Endodermal cell (in vitro differentiated cells): ENCODE results near the gene GNA12. TPM values are rescaled to one million over a fixed set of nuclear protein-coding genes. Genes with fewer than 3 reads are reported as not detected.
A peak's percentile ranks its signal among the peaks of the same experiment; 100 is the strongest.

Experiments
- DNase-seq: peaks from one replicate; pipeline ENCODE4 v3.0.0-alpha.2; 2017
- H3K27ac ChIP-seq: 2 replicates; pipeline ENCODE4 v1.5.1; 2013; ENCODE audit warnings: mild to moderate bottlenecking, low read depth, low read length, moderate library complexity
- H3K27me3 ChIP-seq: 2 replicates; pipeline ENCODE4 v1.6.1; 2013; ENCODE audit warnings: mild to moderate bottlenecking, low read length, moderate library complexity; ENCODE audit not compliant: insufficient read depth, control insufficient read depth, poor library complexity, severe bottlenecking
- H3K36me3 ChIP-seq: 2 replicates; pipeline ENCODE4 v1.7.0; 2013; ENCODE audit warnings: mild to moderate bottlenecking, low read length, moderate library complexity; ENCODE audit not compliant: control insufficient read depth, insufficient read depth
- H3K4me1 ChIP-seq: one replicate; pipeline ENCODE4 v1.7.0; 2013; ENCODE audit warnings: low read length; ENCODE audit not compliant: control insufficient read depth, insufficient read depth
- H3K4me3 ChIP-seq: 2 replicates; pipeline ENCODE4 v1.5.1; 2013; ENCODE audit warnings: mild to moderate bottlenecking, low read length, moderate library complexity
- H3K9ac ChIP-seq: 2 replicates; pipeline ENCODE4 v1.6.1; 2013; ENCODE audit warnings: mild to moderate bottlenecking, low read length, moderate library complexity; ENCODE audit not compliant: poor library complexity, severe bottlenecking; ENCODE audit errors: extremely low read depth
- H3K9me3 ChIP-seq: 2 replicates; pipeline ENCODE4 v1.6.1; 2013; ENCODE audit warnings: mild to moderate bottlenecking, low read length, moderate library complexity; ENCODE audit not compliant: control insufficient read depth
- H3K27ac Mint-ChIP-seq: 2 replicates; pipeline ENCODE4 v1.8.0; 2020; ENCODE audit warnings: mixed read lengths
- H3K27me3 Mint-ChIP-seq: 2 replicates; pipeline ENCODE4 v1.8.0; 2021; ENCODE audit warnings: mild to moderate bottlenecking, mixed read lengths; ENCODE audit not compliant: insufficient read depth
- H3K36me3 Mint-ChIP-seq: 2 replicates; pipeline ENCODE4 v1.8.0; 2020; ENCODE audit warnings: low read depth, mixed read lengths
- H3K4me1 Mint-ChIP-seq: 2 replicates; pipeline ENCODE4 v1.8.0; 2020; ENCODE audit warnings: mixed read lengths
- H3K4me3 Mint-ChIP-seq: 2 replicates; pipeline ENCODE4 v1.8.0; 2020; ENCODE audit warnings: mild to moderate bottlenecking, moderate library complexity, mixed read lengths
- H3K9me3 Mint-ChIP-seq: 2 replicates; pipeline ENCODE4 v1.8.0; 2020; ENCODE audit warnings: mild to moderate bottlenecking, mixed read lengths
- CTCF ChIP-seq: fragments of 200-600 bp; sonication (generic); conservative IDR thresholded peaks from 2 replicates; pipeline ENCODE4 v1.5.0; 2021; ENCODE audit warnings: antibody characterized with exemption, mild to moderate bottlenecking
- WGBS, 2 experiments: methylation state at CpG; one replicate each; pipeline versions ENCODE4 v1.1.5 to v1.1.7; 2013; ENCODE audit warnings: missing lambda C conversion rate in 2 of 2, mixed read lengths in 1 of 2; ENCODE audit not compliant: insufficient coverage in 1 of 2, insufficient read length in 1 of 2; 5-methylcytosine and 5-hydroxymethylcytosine counted together
- total RNA-seq, 2 donors: library from RNA; stranded (reverse); fragmentation: NEBNext Ultra II Directional in 1 of 2; extraction: Animal tissue kit (Norgen Biotek cat#: 25700) in 1 of 2; gene quantifications; 2 replicates in 1 of 2; 3 replicates in 1 of 2; pipeline ENCODE4 v1.2.1, GENCODE V29; 2021

Gene GNA12
- total RNA-seq, 2 donors from 2014 or later = 55.0 to 64.7 TPM

- Mint-ChIP-seq H3K36me3 (peaks cover 49% of the 10 kb centered on the region), H3K27me3 (no peaks in the 10 kb centered on the region), H3K9me3 (no peaks in the 10 kb centered on the region), H3K4me1 (no peaks in the 10 kb centered on the region), H3K27ac (no peak overlapping the region), H3K4me3 (no peak overlapping the region)
- no peaks in the 10 kb centered on the region for H3K4me1 ChIP-seq
- no peak overlapping the region for H3K9ac ChIP-seq
- 92 to 93% methylated on average over 41 to 47 of the region's 47 CpGs for WGBS, 2 experiments
- no peaks in the 10 kb centered on the region for H3K27me3 ChIP-seq
- peaks cover 9% of the 10 kb centered on the region for H3K36me3 ChIP-seq
- peak overlapping the region; percentile 68 for H3K27ac ChIP-seq
- peak; percentile 41 for DNase-seq
- no peaks in the 10 kb centered on the region for H3K9me3 ChIP-seq
- H3K4me3 ChIP-seq = no peak overlapping the region
- no peak for TF ChIP-seq CTCF
Observed at GRCh38 chr7:2717293-2718261, 126.5 kb downstream of the GNA12 start.

DNA sequence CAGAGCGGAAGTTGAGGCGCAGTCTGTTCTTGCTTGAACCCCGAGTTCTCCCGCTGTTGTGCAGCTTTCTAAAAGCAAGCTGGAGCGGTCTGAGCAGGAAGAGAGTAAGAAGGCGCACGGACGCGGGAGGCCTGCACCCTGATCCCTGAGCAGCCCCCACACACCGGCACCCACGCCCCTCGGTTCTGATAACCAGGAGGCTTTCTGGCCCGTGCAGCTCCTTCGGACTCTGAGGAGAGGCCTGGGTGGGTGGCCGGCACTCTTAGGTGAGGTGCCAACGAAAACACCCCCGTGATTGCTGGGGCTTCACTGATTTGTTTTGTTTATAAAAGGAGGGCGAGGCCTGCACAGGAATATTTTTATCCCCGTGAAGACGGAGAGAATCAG lies 127.2 kb downstream of the GNA12 start:
- Mint-ChIP-seq H3K4me1 (no peaks in the 10 kb centered on the region), H3K4me3 (no peak overlapping the region), H3K27me3 (no peaks in the 10 kb centered on the region), H3K27ac (no peak overlapping the region), H3K9me3 (no peaks in the 10 kb centered on the region), H3K36me3 (peaks cover 49% of the 10 kb centered on the region)
- no peaks in the 10 kb centered on the region for H3K4me1 ChIP-seq
- no peak for TF ChIP-seq CTCF
- peaks cover 9% of the 10 kb centered on the region for H3K36me3 ChIP-seq
- no peak overlapping the region for H3K9ac ChIP-seq
- no peaks in the 10 kb centered on the region for H3K9me3 ChIP-seq
- DNase-seq = peak; percentile 33
- 87 to 98% methylated on average over 11 to 20 of the region's 20 CpGs for WGBS, 2 experiments
- no peak overlapping the region for H3K27ac ChIP-seq
- no peak overlapping the region for H3K4me3 ChIP-seq
- no peaks in the 10 kb centered on the region for H3K27me3 ChIP-seq

DNA sequence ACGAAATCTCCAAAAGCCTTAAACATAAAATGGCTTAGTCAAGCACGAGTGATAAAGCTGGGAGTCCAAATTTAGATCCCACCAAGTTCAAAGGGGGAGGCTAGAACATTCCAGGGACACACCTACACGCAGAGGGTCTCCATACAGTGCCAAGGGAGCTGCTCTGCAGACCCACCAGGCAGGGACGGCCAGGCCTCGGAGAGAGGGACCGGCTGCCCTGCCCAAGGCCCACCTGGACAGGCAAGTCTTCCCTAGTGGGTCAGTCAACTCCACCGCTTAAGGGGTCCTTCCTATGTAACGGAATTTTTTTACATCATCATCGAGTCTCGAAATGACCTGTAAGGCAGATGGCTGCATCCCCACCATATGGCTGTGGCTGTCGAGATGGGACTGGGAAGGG lies 127.6 kb downstream of the GNA12 start:
- peaks cover 49% of the 10 kb centered on the region for H3K36me3 Mint-ChIP-seq
- peaks cover 9% of the 10 kb centered on the region for H3K36me3 ChIP-seq

More for the DNA sequence above, 127.6 kb downstream of the GNA12 start:
- Histone ChIP-seq H3K4me3 (no peak overlapping the region), H3K9me3 (no peaks in the 10 kb centered on the region), H3K27ac (no peak overlapping the region), H3K4me1 (no peaks in the 10 kb centered on the region), H3K27me3 (no peaks in the 10 kb centered on the region), H3K9ac (no peak overlapping the region)
- TF ChIP-seq CTCF = no peak
- 95 to 96% methylated on average over 9 to 11 of the region's 11 CpGs for WGBS, 2 experiments
- Mint-ChIP-seq H3K9me3 (no peaks in the 10 kb centered on the region), H3K4me1 (no peaks in the 10 kb centered on the region), H3K27ac (no peak overlapping the region), H3K4me3 (no peak overlapping the region), H3K27me3 (no peaks in the 10 kb centered on the region)
- DNase-seq = peak; percentile 35
